ENCODE measurements around the gene NQO2.
"Not testable (repeated sequence)": the region's sequence is repeated elsewhere in the genome, so short reads cannot be mapped to it uniquely, and the experiment has no call there.

Gene NQO2

DNA sequence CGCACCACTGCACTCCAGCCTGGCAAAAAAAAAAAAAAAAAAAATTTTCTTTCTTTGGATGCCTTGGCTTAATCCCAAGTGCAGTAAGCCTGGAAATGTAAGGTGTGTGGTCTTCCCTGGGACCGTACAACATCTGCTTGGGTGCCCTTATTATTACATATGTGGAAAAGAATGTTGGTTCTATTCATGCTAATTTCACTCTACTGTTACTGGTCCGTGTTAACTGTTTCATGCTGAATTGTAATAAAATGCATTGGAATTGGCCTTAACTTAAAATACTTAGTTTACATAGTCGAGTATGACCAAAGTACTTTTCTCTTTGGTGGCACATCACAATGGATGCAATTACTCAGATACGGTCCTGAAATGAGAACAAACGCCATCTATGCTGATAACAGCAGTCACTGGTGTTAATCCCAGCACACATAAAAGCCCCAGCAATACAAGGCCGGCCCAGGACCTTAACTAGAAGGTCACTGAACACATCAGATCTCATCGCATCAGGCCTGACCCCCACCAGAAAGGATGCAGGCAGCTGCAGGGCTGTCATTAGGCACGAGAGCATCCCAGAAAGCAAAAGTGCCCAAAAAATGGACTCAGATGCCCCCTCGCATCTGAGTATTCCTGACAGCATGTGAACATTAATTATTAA lies 29.5 kb upstream of the NQO2 start:
- no peak for DNase-seq

DNA sequence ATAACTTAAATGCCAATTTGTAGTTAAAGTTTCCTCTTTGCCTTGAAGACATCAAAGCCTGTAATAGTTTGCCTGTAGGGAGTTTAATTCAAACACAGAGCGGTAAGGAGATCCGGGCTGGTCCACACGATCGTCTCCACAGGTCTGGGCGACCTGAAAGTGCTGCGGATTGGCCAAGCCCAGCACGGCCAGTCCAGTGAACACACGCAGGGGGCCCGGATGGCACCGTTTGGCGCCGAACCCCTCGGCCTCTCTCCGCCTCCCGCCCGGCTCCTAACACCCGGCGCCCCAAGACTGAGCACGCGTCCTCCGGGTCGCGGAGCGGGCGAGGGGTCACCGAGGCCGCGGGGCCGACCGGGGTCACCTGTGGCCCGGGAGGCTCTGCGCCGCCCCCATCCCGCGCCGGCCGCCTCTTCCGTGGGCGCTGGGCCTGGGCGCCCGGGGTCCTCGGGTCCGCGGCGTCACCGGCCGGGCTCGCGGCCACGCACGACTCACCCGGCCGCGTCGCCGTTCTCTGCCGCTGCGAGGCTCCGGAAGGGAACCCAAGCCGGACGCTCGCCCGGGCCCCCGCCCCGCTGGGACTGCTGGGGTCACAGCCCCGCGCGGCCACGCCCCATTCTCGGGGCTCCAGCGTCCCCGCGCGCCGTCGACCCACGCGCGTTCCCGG lies 28.8 kb upstream of the NQO2 start:
- peak; percentile 82 for DNase-seq

DNA sequence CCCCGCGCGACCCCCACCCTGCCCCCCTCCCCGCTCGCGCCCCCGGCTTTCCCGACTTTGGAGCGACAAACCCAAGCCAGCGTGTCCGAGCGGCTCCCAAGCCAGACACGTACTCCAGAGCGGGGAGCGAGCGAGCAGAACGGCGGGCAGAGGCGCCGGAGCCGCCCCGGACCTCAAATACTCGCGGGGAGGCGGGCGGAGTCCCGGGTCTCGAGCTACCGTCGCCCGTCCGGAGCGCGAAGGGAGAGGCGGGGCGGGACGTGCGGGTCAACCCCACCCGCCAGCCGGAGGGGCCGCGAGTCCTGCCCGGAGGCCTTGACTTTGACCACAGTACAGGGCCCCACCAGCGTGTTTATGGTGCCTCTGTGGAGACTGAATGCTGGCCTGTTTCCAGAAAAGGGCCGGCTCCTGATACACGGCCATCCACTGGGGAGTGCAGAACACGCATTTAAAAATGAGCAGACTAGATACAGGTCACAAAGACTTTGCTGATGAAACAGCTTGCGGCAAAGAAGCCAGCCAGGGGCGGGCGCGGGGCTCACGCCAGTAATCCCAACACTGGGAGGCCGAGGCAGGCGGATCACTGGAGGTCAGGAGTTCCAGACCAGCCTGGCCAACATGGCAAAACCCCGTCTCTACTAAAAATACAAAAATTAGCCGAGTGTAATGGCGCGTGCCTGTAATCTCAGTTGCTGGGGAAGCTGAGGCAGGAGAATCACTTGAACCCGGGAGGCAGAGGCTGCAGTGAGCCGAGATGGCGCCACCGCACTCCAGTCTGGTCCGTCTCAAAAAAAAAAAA lies 28.1 kb upstream of the NQO2 start, which contains the start of gene SERPINB6:
Gene SERPINB6, minus strand, starts transcription at position 148 of the 799 bp plus-strand sequence. CDS start 12,235 bp downstream, outside the sequence.
- peak; percentile 82 for DNase-seq

DNA sequence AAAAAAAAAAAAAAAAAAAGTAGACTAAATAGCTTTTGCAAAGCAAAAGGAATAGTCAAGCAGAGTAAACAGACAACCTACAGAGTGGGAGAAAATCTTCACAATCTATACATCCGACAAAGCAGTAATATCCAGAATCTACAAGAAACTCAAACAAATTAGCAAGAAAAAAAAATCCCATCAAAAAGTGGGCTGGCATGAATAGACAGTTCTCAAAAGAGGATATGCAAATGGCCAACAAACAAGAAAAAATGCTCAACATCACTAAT lies 27.5 kb upstream of the NQO2 start:
- not testable (repeated sequence) for DNase-seq

DNA sequence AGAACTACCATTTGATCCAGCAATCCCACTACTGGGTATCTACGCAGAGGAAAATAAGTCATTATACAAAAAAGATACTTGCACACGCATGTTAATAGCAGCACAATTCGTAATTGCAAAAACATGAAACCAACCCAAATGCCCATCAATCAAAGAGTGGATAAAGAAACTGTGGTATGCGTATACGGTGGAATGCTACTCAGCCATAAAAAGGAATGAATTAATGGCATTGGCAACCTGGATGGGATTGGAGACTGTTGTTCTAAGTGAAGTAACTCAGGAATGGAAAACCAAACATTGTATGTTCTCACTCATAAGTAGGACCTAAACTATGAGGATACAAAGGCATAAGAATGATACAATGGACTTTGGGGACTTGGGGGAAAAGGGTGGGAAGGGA lies 27.0 kb upstream of the NQO2 start:
- DNase-seq, result not testable (repeated sequence)

DNA sequence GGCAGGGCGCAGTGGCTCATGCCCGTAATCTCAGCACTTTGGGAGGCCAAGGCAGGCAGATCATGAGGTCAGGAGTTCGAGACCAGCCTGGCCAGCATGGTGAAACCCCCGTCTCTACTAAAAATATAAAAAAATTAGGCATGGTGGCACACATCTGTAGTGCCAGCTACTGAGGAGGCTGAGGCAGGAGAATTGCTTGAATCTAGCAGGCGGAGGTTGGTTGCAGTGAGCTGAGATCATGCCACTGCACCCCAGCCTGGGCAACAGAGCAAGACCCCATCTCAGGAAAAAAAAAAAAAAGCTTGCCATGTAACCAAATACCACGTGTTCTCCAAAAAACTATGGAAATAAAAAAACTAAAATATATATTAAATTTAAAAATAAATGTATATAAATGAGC lies 26.5 kb upstream of the NQO2 start:
- not testable (repeated sequence) for DNase-seq

DNA sequence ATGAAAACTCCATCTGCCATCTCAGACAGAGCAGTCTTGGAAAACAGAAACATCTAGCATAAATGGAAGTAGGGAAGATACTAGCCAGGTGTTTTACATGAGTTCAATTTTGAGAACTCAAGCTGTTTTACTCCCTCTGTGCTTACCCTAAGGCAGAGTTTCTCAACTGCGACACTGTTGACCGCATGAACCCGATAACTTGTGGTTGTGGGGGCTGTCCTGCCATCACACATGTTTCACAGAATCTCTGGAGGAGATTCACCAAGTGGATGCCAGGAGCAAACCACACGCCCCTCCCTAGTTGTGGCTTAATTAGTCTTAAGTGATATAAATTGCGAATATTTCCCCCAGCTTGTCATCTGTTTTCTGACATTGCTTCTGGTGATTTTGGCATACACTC lies 26.0 kb upstream of the NQO2 start:
- DNase-seq, result no peak

DNA sequence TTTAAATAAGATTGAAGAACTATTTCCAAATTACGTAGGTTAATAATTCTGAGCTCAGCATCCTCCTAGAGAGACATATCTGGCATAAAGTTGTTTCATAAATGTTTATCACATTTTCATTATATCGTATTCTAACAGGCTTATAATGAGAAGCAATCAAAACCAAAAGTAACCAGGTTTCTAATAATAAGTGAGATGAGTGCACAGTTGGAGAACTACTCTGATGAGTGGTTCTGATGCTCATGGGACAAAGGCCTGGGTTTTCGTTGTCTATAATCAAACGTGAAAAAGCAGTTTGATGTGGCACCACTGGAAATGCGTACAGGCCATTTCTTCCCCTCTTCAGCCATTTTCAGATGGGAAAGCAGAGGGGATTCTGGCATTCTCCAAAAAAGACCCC lies 23.6 kb upstream of the NQO2 start:
- DNase-seq, result no peak

DNA sequence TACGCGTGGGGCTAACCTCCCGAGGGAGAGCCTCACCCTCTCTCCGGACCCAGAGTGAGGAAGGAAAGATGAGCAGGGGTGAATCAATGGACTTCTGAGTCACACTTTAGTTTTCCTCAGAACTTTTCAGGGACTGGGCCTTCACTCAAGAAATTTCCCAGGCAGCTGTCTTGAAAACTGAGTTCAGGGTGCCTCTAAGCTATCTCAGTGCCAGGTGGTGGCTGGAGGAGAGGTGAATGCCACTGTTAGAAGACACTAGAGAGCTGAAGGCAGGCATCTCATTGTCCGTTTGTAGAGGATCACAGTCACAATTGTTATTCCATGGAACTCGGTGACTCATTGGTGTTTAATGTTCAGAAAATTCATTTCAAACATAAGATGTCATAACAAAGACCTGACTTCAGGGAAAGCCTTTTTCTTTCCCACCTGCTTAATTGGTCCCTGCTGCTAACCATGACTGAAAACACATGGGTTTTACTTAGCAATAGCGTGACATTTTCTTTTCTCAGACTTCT lies 23.1 kb upstream of the NQO2 start:
- DNase-seq, result no peak

DNA sequence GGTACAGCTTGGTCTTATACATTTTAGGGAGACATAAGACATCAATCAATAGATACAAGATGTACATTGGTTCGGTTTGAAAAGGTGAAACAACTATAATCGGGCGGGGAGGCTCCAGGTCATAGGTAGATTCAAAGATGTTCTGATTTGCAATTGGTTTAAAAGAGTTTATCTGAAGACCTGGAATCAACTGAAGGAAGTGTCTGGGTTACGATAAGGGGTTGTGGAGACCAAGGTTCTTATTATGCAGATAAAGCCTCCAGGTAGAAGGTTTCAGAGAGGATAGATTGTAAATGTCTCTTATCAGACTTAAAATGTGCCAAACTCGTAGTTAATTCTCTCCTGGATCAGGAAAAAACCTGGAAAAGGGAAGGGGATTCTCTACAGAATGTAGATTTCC lies 22.4 kb upstream of the NQO2 start:
- no peak for DNase-seq

DNA sequence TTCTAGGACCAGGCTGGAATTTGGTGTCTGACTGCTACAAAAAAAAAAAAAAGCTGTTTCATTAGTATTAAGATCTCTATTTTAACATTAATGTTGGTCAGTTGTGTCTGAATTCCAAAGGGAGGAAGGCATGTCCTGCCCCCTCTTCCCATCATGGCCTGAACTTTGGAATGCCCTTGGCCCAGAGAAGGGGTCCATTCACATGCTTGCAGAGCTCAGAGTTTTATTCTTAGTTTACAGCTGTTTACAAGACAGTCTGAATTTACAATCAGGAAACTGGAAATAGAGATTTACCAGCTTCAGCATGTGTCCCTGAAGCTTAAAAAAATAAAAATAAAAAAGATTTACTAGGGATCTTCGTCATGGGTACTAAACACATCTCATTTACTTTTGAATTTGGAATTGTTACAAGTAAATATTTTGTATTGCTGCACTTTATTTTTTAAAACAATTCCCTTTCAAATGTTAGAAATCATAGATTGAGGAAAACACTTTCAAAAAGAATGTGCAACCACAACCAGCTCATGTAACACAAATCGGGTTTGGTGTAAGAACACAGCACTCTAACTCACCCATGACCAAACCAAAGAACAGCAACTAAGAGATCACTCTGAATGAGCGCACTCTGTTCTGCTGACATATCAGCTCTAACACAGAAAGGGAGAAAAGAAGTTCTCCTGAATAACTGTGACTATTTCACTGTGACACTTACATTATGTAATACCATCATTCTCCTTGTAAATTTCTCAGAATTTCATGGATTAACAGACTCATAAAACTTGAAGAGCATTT lies 21.7 kb upstream of the NQO2 start:
- no peak for DNase-seq

DNA sequence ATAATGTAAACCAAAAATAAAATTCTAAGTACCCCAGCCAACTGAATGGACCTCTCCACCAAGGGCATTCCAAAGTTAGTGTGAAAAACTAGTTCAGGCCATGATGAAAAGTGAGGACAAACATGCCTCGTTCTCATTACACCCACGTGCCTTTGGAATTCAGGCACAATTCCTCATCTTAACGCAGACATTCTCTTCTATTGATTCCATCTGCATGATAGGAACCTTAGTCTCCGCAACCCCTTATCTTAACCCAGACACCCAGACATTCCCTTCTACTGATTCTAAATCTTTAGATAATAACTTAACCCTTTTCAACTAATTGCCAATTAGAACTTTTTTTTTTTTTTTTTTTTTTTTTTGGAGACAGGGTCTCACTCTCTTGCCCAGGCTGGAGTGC lies 20.8 kb upstream of the NQO2 start:
- no peak for DNase-seq

DNA sequence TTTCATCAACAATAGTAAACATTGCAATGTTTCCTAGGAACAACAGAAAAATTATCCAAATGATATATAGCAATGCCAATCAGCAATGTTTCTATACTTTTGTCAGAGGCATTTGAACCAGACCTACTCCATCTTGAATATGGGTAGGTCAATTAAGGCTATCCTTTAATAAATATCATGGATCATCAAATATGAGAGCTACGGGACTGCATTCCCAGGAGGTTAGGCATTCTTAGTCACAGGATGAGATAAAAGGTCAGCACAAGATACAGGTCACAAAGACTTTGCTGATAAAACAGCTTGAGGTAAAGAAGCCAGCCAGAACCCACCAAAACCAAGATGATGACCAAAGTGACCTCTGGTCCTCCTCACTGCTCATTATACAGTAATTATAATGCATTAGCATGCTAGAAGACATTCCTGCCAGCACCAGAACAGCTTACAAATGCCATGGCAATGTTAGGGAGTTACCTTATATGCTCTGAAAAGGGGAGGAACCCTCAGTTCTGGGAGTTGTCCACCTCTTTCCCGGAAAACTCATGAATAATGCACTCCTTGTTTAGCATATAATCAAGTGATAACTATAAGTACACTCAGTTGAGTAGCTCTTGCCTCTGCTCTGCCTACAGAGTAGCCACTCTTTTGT lies 19.8 kb upstream of the NQO2 start:
- no peak for DNase-seq

DNA sequence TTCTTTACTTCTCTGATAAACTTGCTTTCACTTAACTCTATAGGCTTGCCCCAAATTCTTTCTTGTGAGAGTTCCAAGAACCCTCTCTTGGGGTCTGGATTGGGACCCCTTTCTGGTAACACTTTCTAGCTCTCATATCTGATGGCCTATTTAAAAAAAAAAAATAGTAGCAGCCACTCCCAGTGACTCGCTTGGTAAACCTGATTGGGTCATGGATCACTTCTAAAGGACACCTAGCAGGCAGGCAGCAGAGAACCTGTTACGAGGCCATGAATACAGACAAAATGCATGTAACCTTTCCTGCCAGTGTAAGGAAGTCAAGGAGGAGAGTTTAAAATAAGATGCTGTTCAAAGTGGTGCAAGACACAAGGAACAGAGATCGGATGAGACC lies 19.2 kb upstream of the NQO2 start:
- no peak for DNase-seq

DNA sequence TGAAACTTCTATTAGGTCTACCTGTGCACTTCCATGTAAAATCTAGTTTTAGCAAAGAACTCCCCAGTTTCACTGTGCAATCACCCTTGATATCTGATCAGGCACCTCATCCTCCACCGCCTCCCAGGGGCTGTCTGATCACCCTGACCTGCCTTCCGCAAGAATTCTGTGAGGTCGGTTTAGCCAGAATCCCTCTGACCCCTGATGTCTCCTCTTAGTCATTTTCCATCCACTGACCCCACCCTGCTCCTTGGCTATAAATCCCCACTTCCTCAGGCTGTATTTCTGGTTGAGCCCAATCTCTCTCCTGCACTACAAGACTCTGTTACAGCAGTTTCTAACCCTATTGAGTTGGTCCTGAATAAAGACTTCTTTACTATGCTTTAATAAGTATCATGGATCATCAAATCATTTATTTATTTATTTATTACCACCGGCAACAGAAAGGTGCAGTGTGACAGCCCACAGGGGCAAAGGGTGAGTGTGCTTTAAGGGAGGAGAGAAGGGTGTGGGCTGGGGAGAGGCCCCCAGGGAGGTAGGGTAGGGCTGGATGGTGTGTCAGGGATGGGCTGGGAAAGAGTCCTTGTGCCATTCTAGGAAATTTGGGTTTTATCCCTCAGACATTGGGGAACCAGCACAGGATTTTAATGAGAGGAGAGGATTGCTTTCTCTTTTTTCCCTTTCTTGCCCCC lies 17.1 kb upstream of the NQO2 start:
- no peak for DNase-seq

DNA sequence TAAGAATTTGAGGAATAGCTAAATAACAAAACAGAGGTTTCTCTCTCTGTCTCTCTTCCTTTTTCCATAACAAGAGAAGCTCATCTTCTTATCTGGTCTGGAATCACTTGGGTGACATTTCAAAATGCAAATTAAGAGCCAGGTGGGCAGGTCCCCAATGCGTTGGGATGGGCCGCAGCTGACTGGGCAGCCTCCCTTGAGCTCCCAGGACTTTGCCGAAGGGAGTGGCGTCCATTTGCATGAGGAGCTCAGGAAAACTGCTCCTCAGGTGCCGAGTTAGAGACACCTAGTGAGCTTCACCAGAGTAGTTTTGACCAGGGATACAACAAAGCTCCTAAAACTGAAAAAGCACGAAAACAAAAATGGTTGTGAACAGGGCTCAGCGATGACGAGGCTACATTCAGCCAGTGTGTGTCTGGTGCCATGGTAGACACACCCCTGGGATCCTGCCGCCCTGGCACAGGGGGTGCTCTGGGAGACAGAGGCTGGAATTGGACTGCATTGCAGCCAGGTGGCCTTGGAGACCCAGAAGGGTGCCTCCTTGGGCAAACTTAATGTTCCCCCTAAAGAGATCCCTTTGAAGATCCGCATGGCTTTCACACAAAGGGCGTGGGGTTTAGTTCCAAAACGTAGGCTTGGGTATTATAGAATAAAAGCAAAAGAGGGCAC lies 14.8 kb upstream of the NQO2 start:
- DNase-seq, result no peak

DNA sequence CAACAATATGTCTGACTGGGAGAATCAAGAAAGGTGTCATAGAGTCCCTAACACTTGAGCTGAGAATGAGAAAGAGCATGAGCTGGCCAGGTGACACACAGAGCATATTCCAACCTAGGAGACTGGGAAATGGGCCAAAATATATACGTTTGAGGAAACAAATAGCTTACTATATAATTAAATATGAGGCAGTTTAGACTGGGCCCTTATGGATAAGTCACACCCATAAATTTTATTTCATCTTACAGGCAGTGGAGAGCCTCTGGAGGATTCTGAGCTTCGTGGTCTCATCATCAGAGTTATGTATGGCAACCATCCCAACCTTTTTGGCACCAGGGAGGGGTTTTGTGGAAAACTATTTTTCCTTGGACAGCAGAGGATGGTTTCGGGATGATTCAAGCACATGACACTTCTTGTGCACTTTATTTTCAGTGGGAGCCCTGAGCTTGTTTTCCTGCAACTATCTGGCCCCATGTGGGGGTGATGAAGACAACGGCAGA lies 12.9 kb upstream of the NQO2 start:
- no peak for DNase-seq

DNA sequence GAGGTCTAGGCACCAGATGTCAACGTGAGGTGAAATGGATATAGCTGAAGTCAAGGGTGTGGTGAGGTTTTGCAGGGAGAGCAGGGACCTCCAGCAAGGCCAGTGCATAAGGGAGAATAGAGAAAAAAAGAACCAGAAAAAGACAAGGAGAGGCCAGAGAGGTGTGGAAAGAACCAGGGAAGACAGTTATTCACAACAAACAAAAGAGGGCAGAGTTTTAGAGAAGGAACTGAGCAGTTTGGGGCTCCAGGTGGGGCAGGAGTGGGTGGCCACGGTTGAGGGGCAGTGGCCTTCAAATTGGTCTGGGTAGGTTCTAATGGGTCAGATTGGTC lies 11.6 kb upstream of the NQO2 start:
- no peak for DNase-seq

DNA sequence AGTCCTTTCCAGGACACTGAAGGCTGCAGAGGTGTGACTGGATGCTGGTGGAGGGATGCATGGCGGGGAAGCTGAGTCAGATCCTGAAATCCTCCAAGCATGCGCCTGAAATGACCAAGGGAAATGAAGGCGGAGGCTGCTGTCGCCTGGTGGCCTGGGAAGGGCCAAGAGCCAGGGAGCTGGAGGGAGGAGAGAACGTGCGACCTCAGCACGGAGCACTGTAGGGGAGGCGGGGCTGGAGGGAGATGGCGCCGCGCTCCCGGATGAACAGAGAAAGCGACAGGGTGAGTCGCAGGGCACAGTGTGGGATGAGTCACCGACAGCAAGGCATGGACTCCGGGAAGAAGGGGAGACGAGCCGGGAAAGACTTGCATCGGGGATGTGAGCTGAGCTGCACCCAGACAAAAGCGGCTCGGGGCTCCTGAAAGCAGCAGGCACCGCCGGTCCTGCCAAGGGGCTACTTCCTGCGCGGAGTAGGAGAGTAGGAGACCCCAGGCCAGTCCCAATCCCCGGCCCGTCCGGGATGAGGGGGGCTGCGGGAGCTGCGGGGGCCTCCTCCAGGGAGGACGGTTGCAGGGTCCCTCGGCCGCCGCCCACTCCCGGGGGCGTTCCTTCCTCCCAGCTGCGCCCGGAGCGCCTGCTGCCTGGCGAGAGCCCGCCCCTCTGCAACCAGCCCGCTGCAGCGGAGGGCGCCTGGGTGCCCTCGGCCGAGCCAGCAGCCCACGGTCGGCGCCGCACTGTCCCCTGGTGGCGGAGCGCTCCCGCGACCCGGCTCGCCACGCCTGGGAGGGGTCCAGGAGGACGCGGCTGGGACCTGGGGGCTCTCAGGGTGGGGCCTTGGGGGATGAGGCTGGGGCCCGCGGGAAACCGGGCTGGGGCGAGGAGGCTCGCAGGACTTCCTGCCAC lies 11.0 kb upstream of the NQO2 start:
- peak; percentile 92 for DNase-seq

All from midbrain (tissue), 1 donor.